ENCODE results near the gene PARM1.

Gene PARM1

DNA sequence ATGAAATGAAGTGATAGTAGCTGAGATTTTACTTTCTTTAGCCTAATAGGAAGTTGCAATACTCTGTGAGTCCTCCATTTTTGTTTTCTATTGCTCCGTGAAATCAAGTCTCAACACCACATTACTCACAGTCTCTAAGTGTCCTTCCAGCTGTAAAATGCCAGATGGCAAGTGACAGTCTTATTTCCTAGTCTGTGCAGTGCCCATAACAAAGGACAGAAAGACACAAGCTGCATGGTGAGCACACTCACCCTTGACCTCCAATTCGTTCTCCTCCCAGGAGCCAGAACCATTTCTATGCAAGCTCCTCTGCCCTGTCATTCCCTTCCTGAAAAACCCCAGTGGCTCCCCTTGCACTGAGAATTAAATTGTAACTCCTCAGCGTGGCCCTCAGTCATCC is 101.6 kb downstream of the PARM1 start:
- Histone ChIP-seq H3K27ac (ENCODE audit: low read depth, low read length) (no peak overlapping the region), H3K27me3 (ENCODE audit: insufficient read depth, low read length) (no peaks in the 10 kb centered on the region), H3K18ac (ENCODE audit: low read length) (no peak overlapping the region), H3K4ac (ENCODE audit: low read depth, low read length) (no peak overlapping the region), H3K9me3 (ENCODE audit: insufficient read depth, low read depth, low read length) (no peaks in the 10 kb centered on the region), H2AFZ (ENCODE audit: insufficient read depth, low read length, poor library complexity) (no peak overlapping the region), H3K9ac (ENCODE audit: low read length) (no peak overlapping the region), H3K79me2 (ENCODE audit: control insufficient read depth, insufficient read depth, low read length, poor library complexity) (no peaks in the 10 kb centered on the region), H2BK120ac (ENCODE audit: insufficient read depth, low read length, poor library complexity) (no peak overlapping the region), H3K4me3 (ENCODE audit: low read depth, low read length) (no peak overlapping the region), H3K79me1 (ENCODE audit: low read length) (no peaks in the 10 kb centered on the region), H4K8ac (ENCODE audit: low read depth, low read length) (no peak overlapping the region), H4K12ac (ENCODE audit: low read depth, low read length) (no peak overlapping the region), H2BK5ac (ENCODE audit: low read depth, low read length, poor library complexity) (no peak overlapping the region), H3K14ac (ENCODE audit: low read length) (no peak overlapping the region), H3K23ac (ENCODE audit: low read length) (no peak overlapping the region), H4K91ac (ENCODE audit: low read depth, low read length) (no peak overlapping the region), H3K4me1 (ENCODE audit: control insufficient read depth in 1 of 2, insufficient read depth in 2 of 2, low read length in 2 of 2) (no peaks in the 10 kb centered on the region), H2AK5ac (ENCODE audit: low read length) (no peak overlapping the region), H3K4me2 (ENCODE audit: low read length) (no peak overlapping the region), H3K36me3 (ENCODE audit: control insufficient read depth in 1 of 2, insufficient read depth in 2 of 2, low read length in 2 of 2) (no peaks in the 10 kb centered on the region), H2BK12ac (ENCODE audit: low read length) (no peak overlapping the region)
- no peak for DNase-seq
- WGBS (ENCODE audit: extremely low coverage, insufficient coverage, insufficient read length), result no CpG with 5 or more reads among the region's 3 CpGs

DNA sequence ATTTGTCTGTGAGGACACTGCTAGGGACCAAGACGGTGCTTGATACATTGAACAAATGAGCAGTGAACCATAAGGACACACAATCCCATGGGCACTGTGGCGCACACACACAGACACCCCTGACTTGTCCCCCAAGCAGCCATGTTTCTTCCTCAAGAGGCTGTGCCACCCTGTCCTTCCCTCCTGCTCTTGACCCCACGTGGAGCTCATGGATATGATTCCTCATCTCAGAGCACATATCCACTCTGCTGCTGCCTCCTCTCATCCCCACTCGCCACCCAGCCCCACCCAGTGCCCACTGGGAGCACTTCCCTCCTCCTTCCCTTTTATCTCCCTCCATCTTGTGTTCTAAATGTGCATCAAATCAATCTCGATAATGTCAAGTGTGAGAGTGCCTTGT is 102.4 kb downstream of the PARM1 start:
- no peak overlapping the region for H3K18ac ChIP-seq (ENCODE audit: low read length)
- no peaks in the 10 kb centered on the region for H3K79me1 ChIP-seq (ENCODE audit: low read length)
- no peak overlapping the region for H3K4me3 ChIP-seq (ENCODE audit: low read depth, low read length)
- no peak overlapping the region for H3K4ac ChIP-seq (ENCODE audit: low read depth, low read length)
- no peaks in the 10 kb centered on the region for H3K27me3 ChIP-seq (ENCODE audit: insufficient read depth, low read length)
- H4K12ac ChIP-seq (ENCODE audit: low read depth, low read length), result no peak overlapping the region
- no peak overlapping the region for H4K91ac ChIP-seq (ENCODE audit: low read depth, low read length)
- no peak overlapping the region for H2BK12ac ChIP-seq (ENCODE audit: low read length)
- no peak overlapping the region for H3K27ac ChIP-seq (ENCODE audit: low read depth, low read length)
- DNase-seq, result no peak
- H4K8ac ChIP-seq (ENCODE audit: low read depth, low read length), result no peak overlapping the region
- no peaks in the 10 kb centered on the region for H3K79me2 ChIP-seq (ENCODE audit: control insufficient read depth, insufficient read depth, low read length, poor library complexity)
- no peaks in the 10 kb centered on the region for H3K9me3 ChIP-seq (ENCODE audit: insufficient read depth, low read depth, low read length)
- H2AFZ ChIP-seq (ENCODE audit: insufficient read depth, low read length, poor library complexity), result no peak overlapping the region
- no peak overlapping the region for H3K9ac ChIP-seq (ENCODE audit: low read length)
- H3K23ac ChIP-seq (ENCODE audit: low read length), result peak overlapping the region; percentile 15
- H3K4me2 ChIP-seq (ENCODE audit: low read length), result no peak overlapping the region
- no CpG with 5 or more reads among the region's 5 CpGs for WGBS (ENCODE audit: extremely low coverage, insufficient coverage, insufficient read length)
- no peak overlapping the region for H2AK5ac ChIP-seq (ENCODE audit: low read length)
- H3K4me1 ChIP-seq (ENCODE audit: control insufficient read depth in 1 of 2, insufficient read depth in 2 of 2, low read length in 2 of 2), result no peaks in the 10 kb centered on the region
- H2BK120ac ChIP-seq (ENCODE audit: insufficient read depth, low read length, poor library complexity), result no peak overlapping the region
- no peak overlapping the region for H3K14ac ChIP-seq (ENCODE audit: low read length)
- no peak overlapping the region for H2BK5ac ChIP-seq (ENCODE audit: low read depth, low read length, poor library complexity)
- H3K36me3 ChIP-seq (ENCODE audit: control insufficient read depth in 1 of 2, insufficient read depth in 2 of 2, low read length in 2 of 2), result no peaks in the 10 kb centered on the region

DNA sequence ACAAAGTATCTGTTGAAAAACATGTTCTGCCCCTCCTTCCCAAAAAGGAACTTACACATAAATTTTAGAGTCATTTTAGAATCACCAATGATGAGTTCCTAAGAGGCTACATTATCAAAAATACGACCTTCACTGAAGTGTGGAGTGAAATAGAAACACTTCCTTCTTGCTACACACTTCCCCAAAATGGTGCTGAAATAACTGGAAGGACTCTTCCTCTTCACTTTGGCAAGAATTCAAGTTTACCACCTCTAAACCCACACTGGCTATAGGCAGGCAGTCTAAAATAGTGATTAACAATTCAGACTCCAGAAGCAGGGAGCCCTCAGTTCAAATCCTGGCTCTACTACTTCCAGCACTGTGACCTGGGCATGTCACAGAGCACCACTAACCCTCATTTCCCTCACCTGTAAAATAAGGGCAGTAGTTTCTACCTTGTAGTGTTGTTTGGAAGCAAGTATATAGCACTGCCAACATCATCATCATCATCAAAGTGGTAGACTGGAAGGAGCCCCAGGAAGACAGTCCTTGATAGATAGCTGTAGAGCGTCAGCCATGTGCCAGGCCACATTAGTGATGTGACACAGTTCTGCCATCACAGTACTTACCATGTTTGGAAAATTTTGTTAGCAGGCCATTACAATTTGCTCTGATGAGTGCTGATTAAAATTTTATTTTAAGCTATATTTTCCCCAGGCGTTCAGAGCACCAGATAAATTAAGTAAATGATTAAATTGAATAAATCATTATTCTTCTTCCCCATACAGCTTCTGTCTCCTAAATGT is 103.3 kb downstream of the PARM1 start:
- no peak overlapping the region for H3K18ac ChIP-seq (ENCODE audit: low read length)

DNA sequence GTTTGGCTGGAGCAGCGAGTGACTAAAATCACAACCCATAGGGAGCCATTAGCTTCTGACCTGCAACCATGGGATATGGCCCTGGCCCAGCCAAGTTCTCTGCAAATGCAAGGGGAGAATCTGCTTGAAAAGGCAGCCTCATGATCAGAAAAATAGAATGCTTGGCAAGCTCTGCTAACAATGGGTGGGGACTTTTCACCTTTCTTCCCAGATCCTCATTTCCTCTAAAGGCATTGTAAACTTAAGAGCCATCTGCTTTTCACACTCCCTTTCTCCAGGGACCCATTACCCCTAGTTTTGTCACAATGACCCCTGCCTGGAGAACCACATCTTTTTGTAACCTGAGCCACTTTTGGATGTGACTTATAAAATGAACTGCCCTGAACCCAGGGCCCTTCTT is 104.3 kb downstream of the PARM1 start:
- no peak overlapping the region for H4K8ac ChIP-seq (ENCODE audit: low read depth, low read length)
- H3K79me2 ChIP-seq (ENCODE audit: control insufficient read depth, insufficient read depth, low read length, poor library complexity), result no peaks in the 10 kb centered on the region
- no peak overlapping the region for H3K27ac ChIP-seq (ENCODE audit: low read depth, low read length)
- H2AK5ac ChIP-seq (ENCODE audit: low read length), result no peak overlapping the region
- H2AFZ ChIP-seq (ENCODE audit: insufficient read depth, low read length, poor library complexity), result no peak overlapping the region
- H3K27me3 ChIP-seq (ENCODE audit: insufficient read depth, low read length), result no peaks in the 10 kb centered on the region
- H3K14ac ChIP-seq (ENCODE audit: low read length), result no peak overlapping the region
- no peak for DNase-seq
- no peak overlapping the region for H2BK5ac ChIP-seq (ENCODE audit: low read depth, low read length, poor library complexity)
- H3K4me3 ChIP-seq (ENCODE audit: low read depth, low read length), result no peak overlapping the region
- no peaks in the 10 kb centered on the region for H3K36me3 ChIP-seq (ENCODE audit: control insufficient read depth in 1 of 2, insufficient read depth in 2 of 2, low read length in 2 of 2)
- no peaks in the 10 kb centered on the region for H3K79me1 ChIP-seq (ENCODE audit: low read length)
- no peak overlapping the region for H4K12ac ChIP-seq (ENCODE audit: low read depth, low read length)
- no peak overlapping the region for H2BK12ac ChIP-seq (ENCODE audit: low read length)
- no peak overlapping the region for H4K91ac ChIP-seq (ENCODE audit: low read depth, low read length)
- no peak overlapping the region for H3K23ac ChIP-seq (ENCODE audit: low read length)
- H2BK120ac ChIP-seq (ENCODE audit: insufficient read depth, low read length, poor library complexity), result no peak overlapping the region
- H3K9ac ChIP-seq (ENCODE audit: low read length), result no peak overlapping the region
- no CpG with 5 or more reads among the region's 1 CpG for WGBS (ENCODE audit: extremely low coverage, insufficient coverage, insufficient read length)
- H3K9me3 ChIP-seq (ENCODE audit: insufficient read depth, low read depth, low read length), result no peaks in the 10 kb centered on the region
- no peaks in the 10 kb centered on the region for H3K4me1 ChIP-seq (ENCODE audit: control insufficient read depth in 1 of 2, insufficient read depth in 2 of 2, low read length in 2 of 2)
- no peak overlapping the region for H3K18ac ChIP-seq (ENCODE audit: low read length)
- H3K4me2 ChIP-seq (ENCODE audit: low read length), result no peak overlapping the region
- H3K4ac ChIP-seq (ENCODE audit: low read depth, low read length), result no peak overlapping the region

More for the DNA sequence above, 103.3 kb downstream of the PARM1 start:
- DNase-seq, result no peak
- H4K8ac ChIP-seq (ENCODE audit: low read depth, low read length), result no peak overlapping the region
- H4K91ac ChIP-seq (ENCODE audit: low read depth, low read length), result no peak overlapping the region
- no peak overlapping the region for H3K4me3 ChIP-seq (ENCODE audit: low read depth, low read length)
- H3K14ac ChIP-seq (ENCODE audit: low read length), result no peak overlapping the region
- no peaks in the 10 kb centered on the region for H3K9me3 ChIP-seq (ENCODE audit: insufficient read depth, low read depth, low read length)
- no peaks in the 10 kb centered on the region for H3K36me3 ChIP-seq (ENCODE audit: control insufficient read depth in 1 of 2, insufficient read depth in 2 of 2, low read length in 2 of 2)
- no peak overlapping the region for H4K12ac ChIP-seq (ENCODE audit: low read depth, low read length)
- H3K79me2 ChIP-seq (ENCODE audit: control insufficient read depth, insufficient read depth, low read length, poor library complexity), result no peaks in the 10 kb centered on the region
- no peak overlapping the region for H3K27ac ChIP-seq (ENCODE audit: low read depth, low read length)
- H3K27me3 ChIP-seq (ENCODE audit: insufficient read depth, low read length), result no peaks in the 10 kb centered on the region
- no peak overlapping the region for H3K9ac ChIP-seq (ENCODE audit: low read length)
- H2AFZ ChIP-seq (ENCODE audit: insufficient read depth, low read length, poor library complexity), result no peak overlapping the region
- no peaks in the 10 kb centered on the region for H3K79me1 ChIP-seq (ENCODE audit: low read length)
- no peak overlapping the region for H3K4ac ChIP-seq (ENCODE audit: low read depth, low read length)
- H3K4me1 ChIP-seq (ENCODE audit: control insufficient read depth in 1 of 2, insufficient read depth in 2 of 2, low read length in 2 of 2), result no peaks in the 10 kb centered on the region
- WGBS (ENCODE audit: extremely low coverage, insufficient coverage, insufficient read length), result no CpG with 5 or more reads among the region's 3 CpGs
- no peak overlapping the region for H2BK120ac ChIP-seq (ENCODE audit: insufficient read depth, low read length, poor library complexity)
- no peak overlapping the region for H2BK12ac ChIP-seq (ENCODE audit: low read length)
- H3K23ac ChIP-seq (ENCODE audit: low read length), result no peak overlapping the region
- no peak overlapping the region for H3K4me2 ChIP-seq (ENCODE audit: low read length)
- no peak overlapping the region for H2BK5ac ChIP-seq (ENCODE audit: low read depth, low read length, poor library complexity)
- no peak overlapping the region for H2AK5ac ChIP-seq (ENCODE audit: low read length)
